HG03108 (cell line): ENCODE data around the gene ANKRD33B.

Source experiments
- ATAC-seq: cut with Tn5 transposase; IDR thresholded peaks from one replicate; pipeline ENCODE4 v1.9.1; 2021; ENCODE audit warnings: moderate library complexity; ENCODE audit not compliant: unreplicated experiment

ANKRD33B gene

DNA sequence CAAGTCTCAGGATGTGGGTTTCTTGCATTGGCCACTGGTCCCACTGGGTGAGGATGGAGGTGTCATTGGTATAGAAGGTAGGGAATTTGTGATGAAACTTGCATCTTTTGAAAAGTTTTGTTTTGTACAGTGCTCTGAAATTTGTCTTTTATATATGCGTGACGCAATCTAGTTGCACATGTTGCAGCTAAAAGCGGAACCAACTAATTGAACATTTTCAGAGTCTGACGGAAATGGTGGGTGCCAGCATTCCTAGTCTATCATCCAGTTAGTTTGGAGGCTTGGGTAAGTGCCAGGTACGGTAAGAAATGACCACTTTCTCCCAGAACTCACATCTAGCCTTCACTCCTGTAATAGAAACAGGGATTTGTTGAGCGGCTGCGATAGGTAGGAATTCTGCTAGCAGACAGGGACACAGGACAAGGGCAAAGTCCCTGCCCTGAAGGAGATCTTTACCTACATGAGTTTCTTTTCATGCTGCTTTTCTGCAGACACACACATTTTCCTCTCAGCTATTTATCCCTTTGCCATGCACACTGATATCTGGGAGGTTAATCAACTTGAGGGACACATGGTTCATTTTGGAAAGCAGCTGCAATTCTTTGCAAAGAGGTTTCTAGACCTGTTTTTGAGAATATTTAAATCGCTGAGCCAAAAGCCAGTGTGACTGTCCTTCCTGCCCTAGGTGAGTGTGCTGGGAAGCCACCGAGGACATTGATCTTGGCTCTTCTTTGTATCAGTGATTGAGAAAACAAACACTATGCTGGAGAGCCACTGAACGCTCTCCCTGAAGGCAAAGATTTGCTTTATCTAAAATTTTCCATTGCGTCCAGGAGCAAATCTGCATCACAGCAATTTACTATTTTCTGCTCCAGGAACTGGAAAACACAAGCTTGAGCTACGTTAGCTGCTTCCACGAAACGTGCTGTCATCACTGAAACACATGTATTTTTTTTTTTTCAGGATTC, 107.5 kb downstream of the ANKRD33B start:
- ATAC-seq = no peak

DNA sequence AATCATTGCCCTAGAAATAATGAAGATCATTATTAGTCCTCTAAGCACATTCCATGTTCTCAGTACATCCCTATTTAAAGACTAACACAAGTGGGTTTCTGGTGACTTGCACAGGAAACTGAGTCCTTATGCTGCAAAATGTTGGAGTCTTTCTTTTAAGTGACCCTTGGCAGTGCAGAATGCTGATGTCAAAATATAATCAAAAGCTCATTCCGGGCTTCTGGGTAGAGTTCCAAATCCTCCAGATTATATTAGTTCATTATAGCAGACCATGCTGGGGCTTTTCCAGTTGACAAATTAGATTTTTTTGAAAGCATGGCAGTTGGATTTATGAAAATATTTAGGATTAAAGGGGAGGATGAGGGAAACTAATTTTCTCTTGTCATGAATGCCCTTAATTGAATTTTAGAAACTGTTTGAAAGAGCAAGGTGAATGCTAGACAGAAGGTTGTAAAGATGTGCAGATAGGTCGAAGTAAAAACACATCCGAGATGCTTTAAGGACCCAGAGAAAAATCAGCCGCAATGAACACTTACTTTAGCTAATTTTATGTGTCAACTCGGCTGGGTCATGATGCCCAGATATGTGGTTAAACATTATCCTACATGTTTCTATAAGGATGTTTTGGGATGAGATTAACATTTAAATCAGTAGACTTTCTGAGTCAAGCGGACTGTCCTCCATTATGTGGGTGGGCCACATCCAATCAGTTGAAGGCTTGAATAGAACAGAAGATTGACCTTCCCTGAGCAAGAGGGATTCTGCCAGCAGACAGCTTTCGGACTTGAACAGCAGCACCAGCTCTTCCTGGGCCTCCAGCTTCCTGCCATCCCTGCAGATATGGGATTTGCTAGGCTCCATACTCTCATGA, 108.5 kb downstream of the ANKRD33B start:
- no peak for ATAC-seq

DNA sequence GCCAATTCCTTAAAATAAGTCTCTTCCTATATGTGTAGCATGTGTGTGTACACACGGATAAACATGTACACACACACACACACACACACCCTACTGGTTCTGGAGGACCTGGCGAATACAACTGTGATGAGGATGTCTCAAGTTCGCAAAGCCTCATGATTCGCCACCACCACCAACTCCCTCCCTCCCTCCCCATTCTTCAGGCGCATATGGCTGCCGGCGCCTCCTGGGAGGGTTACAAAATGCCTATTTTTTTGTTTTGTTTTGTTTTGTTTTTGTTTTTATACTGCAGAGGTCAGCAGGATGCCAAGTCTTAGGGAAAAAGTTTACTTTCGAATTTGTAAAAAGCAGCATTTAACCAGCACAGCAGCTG, 109.1 kb downstream of the ANKRD33B start:
- ATAC-seq = no peak

DNA sequence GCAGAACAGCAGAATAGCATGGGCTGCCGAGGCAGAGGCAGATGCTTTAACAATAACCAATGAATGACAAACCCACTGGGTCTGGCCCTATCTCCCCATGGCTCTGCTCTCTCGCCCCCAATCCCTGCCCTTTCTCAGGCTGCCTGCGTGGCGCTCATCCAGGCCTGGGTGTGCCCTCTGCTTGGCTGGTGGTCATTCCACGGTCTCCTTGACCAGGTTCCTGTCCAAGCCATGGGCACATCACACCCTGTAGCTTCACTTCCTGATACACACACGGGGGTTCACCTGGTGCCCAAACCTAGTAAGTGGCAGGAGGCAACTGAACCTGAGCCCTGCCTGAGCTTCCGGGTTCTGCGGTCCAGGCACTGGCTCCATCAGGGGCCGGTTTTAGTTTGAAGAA, 109.5 kb downstream of the ANKRD33B start:
- no peak for ATAC-seq

DNA sequence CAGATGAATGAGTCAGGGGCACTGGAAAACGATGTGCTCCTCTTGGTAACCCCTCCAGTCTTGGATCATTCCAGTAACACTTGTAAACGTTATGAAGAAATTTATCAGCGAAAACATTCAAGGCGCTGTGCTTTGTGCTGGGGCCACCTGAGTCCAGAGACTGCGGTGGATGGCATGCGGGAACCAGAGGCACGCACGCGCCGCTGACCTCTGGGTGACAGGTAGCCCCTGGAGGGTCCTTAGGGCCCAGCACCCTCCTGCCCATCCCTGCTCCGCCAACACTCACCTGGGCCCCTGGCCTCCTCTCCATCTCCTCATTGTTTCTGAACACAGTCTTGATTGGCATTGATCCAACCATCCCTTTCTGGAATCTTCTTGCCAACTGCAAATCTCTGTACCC, 110.2 kb downstream of the ANKRD33B start:
- ATAC-seq = no peak

DNA sequence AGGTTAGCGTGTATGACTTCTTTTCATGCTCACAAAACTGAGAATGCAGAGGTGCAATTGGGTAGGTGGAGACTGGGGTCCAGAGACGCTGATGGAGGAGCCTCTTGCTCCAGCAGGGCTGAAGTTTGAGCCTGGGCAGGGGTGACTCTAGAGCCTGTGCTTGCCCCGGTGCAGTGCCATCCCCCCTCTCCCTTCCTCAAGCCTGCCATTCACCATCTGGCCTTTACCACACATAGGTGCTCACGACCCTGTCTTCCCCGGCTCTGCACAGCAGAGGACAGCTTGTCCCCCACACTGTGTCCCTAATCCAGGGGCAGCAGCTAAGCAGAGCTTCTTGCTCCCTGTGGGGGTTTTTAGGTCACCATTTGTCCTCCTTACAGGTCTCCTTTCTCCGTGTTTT, 110.7 kb downstream of the ANKRD33B start:
- no peak for ATAC-seq

DNA sequence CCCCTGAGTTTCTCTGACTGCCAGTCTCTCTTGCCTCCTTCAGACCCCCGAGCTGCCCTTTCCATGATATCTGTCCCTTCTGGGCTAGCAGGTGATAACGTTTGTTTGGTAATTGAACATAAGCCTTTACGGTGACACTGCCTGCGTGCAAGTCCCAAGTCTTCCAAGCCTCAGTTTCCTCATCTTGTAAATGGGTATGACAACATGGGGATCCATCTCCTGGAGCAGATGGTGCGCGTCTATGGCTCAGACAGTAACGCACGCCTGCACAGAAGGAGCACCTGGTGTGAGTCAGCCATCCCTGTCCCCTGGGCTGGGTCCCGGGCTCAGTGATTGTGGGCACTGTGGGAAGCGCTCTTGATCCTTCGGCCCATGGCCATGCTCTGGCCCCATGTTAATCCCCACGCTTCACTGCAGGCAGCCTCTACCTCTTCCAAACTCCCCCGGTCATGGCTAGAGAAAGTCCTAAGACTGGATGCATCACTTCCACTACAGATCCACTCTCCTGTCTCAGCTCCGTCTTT, 111.4 kb downstream of the ANKRD33B start:
- ATAC-seq = no peak

DNA sequence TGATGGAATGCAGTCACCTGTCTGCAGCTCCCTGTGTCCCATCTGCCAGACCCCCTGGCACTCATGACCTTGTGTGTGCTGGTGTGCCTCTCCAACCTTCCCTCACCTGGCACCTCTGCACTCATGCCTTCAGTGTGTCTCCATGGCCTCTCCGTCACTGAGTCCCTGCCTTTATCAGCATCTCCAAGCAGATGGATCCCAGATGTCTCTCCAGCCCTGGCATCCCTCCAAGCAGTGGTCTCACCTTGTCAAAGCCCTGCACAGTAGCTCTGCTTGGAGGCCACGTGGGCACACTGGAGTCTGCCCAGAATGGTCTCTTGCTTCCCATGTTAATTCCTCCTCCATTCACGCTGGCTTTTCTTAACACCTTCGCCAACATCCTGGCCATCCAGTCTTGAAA, 112.4 kb downstream of the ANKRD33B start:
- ATAC-seq = no peak

DNA sequence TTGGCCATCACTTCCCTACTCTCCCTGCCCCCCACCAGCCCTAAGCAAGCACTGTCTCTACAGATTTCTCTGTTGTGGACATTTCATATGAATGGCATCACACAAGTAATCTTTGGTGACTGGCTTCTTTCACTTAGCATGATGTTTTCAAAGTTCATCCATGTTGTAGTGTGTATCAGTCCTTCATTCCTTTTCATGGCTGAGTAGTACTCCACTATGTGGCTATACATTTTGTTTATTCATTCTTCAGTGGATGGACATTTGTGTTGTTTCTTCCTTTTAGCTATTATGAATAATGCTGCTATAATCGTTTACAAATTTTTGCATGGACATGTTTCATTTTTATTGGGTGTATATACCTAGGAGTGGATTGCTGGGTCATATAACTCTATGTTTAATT, 113.1 kb downstream of the ANKRD33B start:
- ATAC-seq = no peak

DNA sequence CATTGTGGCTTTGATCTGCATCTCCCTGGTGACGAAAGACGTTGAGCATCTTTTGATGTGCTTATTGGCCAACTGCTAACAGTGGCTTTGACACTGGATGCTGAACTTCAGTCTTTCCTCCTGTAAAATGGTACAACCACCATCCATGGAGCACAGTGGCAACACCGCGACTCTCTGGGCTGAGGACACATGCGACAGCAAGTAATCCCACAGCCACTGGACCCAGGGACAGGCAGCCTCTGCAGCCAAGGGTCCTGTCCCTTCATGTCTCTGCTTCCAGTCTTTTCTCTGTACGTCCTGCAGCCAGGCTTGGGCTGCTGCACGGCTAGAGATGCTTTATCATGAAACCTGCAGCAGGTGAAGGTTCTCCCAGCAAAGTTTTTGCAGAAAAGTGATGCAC, 113.7 kb downstream of the ANKRD33B start:
- ATAC-seq = no peak

DNA sequence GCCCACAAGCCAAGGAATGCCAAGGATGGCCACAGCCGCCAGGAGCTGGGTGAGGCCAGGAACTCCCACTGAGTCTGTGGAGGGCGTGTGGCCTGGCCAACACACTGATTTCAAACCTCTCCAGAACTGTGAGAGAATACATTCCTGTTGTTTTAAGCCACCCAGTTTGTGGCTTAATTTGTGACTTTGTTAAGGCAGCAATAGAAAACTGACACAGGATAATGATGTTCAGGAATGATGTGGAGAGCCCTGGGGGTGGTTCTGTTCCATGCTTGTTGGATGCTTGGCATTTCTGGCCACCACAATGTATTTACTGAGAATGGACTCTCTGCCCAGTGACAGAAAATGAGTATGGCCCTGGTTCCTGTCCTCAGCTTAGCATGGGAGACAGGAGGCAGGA, 114.4 kb downstream of the ANKRD33B start:
- no peak for ATAC-seq

DNA sequence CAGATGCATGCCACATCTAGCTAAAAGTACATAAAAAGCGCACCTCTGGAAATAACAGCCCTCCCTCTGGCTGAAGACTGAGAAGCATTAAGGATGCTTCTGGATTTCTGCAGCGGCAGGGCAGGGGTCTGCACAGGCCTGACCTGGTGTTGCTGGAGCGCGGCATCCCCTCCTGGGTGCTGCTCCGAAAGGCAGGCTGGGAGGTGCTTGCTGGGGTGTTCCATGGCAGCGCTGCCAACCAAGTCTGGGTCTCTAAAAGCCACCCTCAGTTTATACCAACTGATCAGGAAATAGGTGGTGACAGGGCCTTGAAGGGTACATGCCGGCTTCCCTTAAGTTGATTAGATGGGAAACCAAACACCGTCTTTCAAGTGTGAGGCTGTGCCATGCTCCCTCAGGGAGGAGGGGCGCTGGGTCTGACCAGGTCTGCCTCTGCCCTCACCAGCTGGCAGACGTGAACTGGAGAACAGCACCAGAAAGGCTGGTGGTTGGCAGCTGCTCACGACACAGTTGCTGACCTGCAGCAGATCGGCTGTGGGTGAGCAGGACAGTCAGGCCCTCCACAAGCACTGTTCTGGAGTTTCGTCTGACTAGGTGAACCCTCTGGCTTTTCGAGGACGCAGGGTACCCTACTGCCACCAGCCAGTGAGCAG, 115.6 kb downstream of the ANKRD33B start:
- ATAC-seq = no peak

DNA sequence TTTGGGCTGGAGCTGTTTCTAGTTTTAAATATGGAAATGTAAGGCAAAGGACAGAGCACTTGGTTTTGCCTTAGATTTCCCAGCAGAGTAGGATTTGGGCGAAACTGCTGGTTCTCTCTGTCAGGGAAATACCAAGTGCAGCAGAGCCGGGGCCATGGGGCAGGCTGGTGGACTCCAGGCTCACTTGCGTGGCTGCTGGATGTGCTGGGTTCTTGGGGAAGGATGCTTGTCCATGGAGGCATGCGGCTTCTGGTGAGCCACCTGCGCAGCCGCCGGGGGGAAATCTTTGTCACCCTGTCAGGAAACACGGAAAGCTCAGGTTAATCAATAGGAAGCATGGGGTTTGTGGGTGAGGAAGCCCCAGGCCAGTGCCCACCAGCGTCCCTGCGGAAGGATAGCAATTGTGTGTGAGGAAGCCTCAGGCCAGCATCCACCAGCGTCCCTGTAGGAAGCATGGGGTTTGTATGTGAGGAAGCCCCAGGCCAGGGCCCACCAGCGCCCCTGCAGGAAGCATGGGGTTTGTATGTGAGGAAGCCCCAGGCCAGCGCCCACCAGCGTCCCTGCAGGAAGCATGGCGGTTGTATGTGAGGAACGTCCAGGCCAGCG, 117.1 kb downstream of the ANKRD33B start:
- ATAC-seq = no peak

DNA sequence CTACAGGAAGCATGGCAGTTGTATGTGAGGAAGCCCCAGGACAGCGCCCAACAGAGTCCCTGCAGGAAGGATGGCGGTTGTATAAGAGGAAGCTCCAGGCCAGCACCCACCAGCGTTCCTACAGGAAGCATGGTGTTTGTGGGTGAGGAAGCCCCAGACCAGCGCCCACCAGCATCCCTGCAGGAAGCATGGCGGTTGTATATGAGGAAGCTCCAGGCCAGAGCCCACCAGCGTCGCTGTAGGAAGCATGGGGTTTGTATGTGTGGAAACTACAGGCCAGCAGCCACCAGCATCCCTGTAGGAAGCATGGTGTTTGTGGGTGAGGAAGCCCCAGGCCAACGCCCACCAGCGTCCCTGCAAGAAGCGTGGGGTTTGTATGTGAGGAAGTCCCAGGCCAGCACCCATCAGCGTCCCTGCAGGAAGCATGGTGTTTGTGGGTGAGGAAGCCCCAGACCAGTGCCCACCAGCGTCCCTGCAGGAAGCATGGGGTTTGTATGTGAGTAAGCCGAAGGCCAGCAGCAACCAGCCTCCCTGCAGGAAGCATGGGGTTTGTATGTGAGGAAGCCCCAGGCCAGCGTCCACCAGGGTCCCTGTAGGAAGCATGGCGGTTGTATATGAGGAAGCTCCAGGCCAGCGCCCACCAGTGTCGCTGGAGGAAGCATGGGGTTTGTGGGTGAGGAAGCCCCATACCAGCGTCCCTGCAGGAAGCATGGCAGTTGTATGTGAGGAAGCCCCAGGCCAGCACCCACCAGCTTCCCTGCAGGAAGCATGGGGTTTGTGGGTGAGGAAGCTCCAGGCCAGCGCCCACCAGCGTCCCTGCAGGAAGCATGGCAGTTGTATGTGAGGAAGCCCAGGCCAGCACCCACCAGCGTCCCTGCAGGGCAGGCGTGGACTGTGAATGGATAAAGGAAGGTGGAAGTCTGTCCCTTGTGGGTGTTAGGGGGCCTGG, 118.1 kb downstream of the ANKRD33B start:
- no peak for ATAC-seq

DNA sequence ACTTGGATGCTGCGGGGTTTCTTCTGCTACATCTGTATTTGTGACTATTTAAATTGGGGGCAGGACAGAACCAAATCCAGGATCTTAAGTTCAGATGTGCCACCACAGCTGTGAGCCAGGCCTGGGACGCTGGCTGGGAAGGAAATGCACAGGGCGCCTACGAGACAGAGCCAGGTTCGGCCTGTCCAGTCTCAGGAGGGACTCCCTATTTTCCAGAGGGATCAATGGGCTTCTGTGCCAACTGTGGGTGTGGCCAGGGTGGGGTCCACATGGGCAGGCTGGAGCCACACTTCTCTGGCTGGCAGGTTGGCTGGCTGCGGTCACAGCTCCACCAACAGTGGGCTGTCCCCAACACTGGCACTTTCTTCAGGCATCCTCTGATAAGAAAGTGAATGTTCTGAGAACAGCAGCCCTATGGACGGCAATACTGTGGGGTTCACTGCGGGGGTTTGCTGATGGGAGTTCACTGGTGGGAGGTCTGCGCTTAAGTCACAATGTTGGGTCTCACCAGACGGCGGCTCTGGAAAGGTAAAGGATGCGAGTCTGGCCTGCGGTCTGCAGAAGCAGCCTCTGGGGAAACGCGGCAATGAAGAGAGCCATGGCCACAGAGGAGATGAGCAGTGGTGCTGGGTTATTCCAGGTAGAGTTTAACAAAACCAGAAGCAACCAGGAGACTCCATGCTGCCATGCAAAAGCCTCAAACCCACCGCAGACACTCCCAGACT, 119.1 kb downstream of the ANKRD33B start:
- ATAC-seq = no peak

DNA sequence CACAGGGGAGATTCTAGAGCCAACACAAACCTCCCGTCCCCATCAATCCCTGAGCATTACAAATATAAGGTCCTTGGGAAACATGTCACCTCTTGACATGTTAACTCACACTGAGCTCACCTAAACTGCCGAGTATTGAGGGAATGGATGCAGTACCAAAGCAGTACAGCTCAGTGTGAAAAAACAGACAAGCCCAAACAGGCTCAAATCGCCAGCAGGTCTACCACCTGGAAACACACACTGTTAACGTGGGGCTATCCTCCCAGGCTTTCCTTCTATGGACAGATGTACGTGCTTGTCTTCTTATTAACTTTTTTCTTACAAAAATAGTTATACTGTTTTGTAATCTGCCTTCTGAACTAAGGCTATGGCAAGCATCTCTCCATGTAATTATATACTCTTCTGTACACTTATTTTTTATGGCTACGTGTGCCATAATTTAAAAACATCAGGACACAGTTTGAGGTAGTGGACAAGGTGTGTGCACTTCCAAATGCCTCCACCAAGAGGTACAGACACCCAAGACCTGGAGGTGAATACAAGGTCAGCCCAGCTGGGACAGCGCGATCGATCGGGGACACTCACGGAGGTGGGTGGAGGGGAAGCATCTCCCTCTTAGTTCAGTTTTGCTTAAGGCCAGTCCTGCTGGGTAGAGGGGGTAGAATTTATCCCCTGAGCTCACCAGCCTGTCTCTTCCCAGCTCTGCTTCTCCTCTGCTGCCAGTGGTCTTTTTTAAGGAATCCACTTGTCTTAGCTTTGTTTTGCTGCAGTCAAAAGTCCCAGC, 120.6 kb downstream of the ANKRD33B start:
- ATAC-seq = peak; percentile 35

DNA sequence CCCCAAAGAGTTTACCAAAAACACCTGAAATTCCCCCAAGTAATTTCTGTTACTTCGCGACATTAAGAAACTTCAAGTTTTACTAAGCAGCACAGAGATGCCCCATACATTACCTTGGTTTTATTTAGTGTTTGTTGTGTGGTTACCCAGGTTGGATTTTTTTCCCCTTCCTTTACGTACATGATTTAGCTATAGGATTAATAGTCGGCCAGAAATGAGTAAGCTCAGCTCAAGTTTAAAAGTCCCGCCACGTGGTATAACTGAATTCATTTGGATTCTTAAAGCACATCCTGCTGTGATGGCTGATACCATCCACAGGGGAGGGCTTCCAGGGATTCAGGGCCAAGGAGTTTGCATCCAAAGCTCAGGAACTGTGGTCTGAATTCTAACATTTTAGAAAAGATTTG, 121.2 kb downstream of the ANKRD33B start:
- peak; percentile 77 for ATAC-seq

DNA sequence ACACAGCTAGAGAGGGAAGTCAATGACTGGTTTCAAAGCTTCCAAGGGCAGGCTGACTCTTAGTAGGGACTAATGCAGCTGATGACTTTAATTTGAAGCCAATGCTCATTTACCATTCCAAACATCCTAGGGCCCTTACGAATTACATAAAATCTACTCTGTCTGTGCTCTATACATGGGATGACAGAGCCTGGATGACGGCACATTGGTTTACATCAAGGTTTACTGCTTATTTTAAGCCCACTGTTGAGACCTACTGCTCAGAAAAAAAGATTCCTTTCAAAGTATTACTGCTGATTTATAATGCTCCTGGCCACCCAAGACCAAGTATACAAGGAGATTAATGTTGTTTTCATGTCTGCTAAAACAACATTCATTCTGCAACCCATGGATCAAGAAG, 123.0 kb downstream of the ANKRD33B start:
- no peak for ATAC-seq
